Skeletal muscle tissue (tissue), 4 donors: ENCODE data around the gene EPN1. TPM values are rescaled to one million over a fixed set of nuclear protein-coding genes. Genes with fewer than 3 reads are reported as not detected.

Experiments
- H3K27ac ChIP-seq: one replicate; pipeline ENCODE4 v1.7.0; 2013; ENCODE audit warnings: mild to moderate bottlenecking, low read depth, low read length, inconsistent platforms
- H3K27me3 ChIP-seq, 3 donors: one replicate each; pipeline ENCODE4 v1.7.0; 2013; ENCODE audit warnings: low read length in 3 of 3; ENCODE audit not compliant: control insufficient read depth in 3 of 3, insufficient read depth in 3 of 3
- H3K36me3 ChIP-seq, 3 donors: one replicate each; pipeline ENCODE4 v1.7.0; 2013; ENCODE audit warnings: low read length in 3 of 3; ENCODE audit not compliant: control insufficient read depth in 3 of 3, insufficient read depth in 3 of 3
- H3K4me1 ChIP-seq, 3 donors: one replicate each; pipeline ENCODE4 v1.7.0; 2013; ENCODE audit warnings: low read length in 3 of 3, mild to moderate bottlenecking in 3 of 3; ENCODE audit not compliant: control insufficient read depth in 3 of 3, insufficient read depth in 3 of 3
- H3K4me3 ChIP-seq, 3 donors: one replicate each; pipeline ENCODE4 v1.7.0; 2013; ENCODE audit warnings: low read length in 3 of 3
- H3K9ac ChIP-seq, 3 donors: one replicate each; pipeline ENCODE4 v1.7.0; 2013; ENCODE audit warnings: low read length in 3 of 3, mild to moderate bottlenecking in 3 of 3, moderate library complexity in 2 of 3, low read depth in 1 of 3
- H3K9me3 ChIP-seq, 3 donors: one replicate each; pipeline ENCODE4 v1.7.0; 2013; ENCODE audit warnings: low read length in 3 of 3; ENCODE audit not compliant: control insufficient read depth in 3 of 3
- total RNA-seq: library from RNA; depleted of rRNA; stranded (reverse); fragments of >200 nt; gene quantifications from one replicate; pipeline ENCODE4 v1.2.3, GENCODE V29; 2014
- donor health status: Osteomylitis.

The EPN1 gene
- total RNA-seq, 1 donor from 2014 or later = 5.7 TPM

DNA sequence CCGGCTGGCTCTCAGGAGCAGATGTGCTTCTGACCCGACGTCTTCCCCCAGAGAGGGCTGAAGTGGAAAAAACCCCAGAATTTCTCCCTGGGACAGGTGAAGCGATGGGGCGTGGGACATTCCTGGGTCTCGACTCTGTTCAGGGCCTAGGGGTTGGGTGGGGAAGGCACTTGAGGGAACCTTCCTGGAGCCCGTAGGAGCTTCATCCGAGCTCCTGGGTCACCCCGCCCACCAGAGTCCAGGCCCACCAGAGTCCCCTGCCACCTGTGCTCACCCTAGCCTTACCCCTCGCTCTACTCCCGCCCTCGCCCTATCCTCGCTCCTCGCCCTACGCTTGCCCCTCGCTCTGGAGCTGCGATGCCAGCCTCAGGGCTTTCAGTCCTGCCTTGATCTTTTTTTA, 23.2 kb downstream of the EPN1 start:
- Histone ChIP-seq H3K4me1 (no peaks in the 10 kb centered on the region), H3K9ac (no peak overlapping the region), H3K27ac (no peak overlapping the region), H3K36me3 (peaks cover 30 to 41% (median 38%) of the 10 kb centered on the region in 3 donors), H3K27me3 (no peaks in the 10 kb centered on the region), H3K9me3 (no peaks in the 10 kb centered on the region), H3K4me3 (no peak overlapping the region)

DNA sequence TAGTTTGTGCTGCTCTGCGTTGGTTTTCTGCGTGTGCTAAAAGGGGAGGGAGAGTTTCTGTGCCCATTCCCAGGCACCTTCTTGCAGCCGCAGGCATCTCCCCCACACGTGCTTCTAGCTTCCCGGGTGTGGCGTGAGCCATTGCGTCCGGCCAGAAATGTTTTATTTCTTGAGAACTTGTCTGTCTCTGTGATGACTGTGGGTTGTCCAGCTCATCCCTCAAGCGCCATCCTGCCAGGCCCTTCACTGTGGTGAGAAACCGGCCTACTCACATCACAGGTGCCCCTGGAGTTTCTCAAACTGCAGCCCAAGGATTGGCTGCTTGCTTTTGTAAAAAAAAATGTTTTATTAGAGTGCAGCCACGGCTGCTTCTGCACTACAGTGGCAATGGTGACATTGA, 24.2 kb downstream of the EPN1 start:
- Histone ChIP-seq H3K9me3 (no peaks in the 10 kb centered on the region), H3K36me3 (peaks cover 24 to 32% (median 30%) of the 10 kb centered on the region in 3 donors), H3K9ac (no peak overlapping the region), H3K27ac (no peak overlapping the region), H3K27me3 (no peaks in the 10 kb centered on the region), H3K4me1 (peaks cover 0 to 3% (median 0%) of the 10 kb centered on the region in 3 donors), H3K4me3 (no peak overlapping the region)

- Histone ChIP-seq H3K9me3 (no peaks in the 10 kb centered on the region), H3K36me3 (peaks cover 19 to 27% (median 21%) of the 10 kb centered on the region in 3 donors), H3K27ac (no peak overlapping the region), H3K4me1 (peaks cover 0 to 3% (median 0%) of the 10 kb centered on the region in 3 donors), H3K27me3 (no peaks in the 10 kb centered on the region), H3K4me3 (no peak overlapping the region), H3K9ac (no peak overlapping the region)
These were observed 25.8 kb downstream of the EPN1 start for GRCh38 chr19:55700813-55701212.

DNA sequence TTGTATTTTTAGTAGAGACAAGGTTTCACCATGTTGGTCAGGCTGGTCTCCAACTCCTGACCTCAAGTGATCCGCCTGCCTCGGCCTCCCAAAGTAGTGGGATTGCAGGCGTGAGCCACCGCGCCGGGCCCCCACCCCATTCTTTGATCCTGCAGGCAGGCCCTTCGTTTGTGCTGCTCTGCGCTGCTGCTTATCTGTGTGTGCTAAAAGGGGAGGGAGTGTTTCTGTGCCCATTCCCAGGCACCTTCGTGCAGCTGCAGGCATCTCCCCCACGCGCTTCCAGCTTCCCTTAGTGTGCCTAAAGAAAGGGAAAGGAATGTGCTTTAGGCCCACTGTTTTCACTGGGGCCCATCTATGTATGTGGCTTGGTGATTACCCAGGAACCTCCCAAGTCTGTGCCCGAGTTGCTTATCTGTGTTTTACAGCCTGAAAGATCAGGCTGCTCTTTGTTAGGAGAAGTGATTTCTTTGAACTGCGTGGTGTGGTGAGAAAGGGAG, 27.2 kb downstream of the EPN1 start:
- Histone ChIP-seq H3K36me3 (peaks cover 9 to 14% (median 10%) of the 10 kb centered on the region in 3 donors), H3K4me3 (no peak overlapping the region), H3K27me3 (no peaks in the 10 kb centered on the region), H3K9me3 (no peaks in the 10 kb centered on the region), H3K9ac (no peak overlapping the region), H3K4me1 (peaks cover 0 to 3% (median 0%) of the 10 kb centered on the region in 3 donors), H3K27ac (no peak overlapping the region)

- Histone ChIP-seq H3K27me3 (peaks cover 0 to 3% (median 0%) of the 10 kb centered on the region in 3 donors), H3K4me1 (peaks cover 0 to 3% (median 0%) of the 10 kb centered on the region in 3 donors), H3K4me3 (no peak overlapping the region), H3K36me3 (peaks cover 5 to 14% (median 7%) of the 10 kb centered on the region in 3 donors), H3K9me3 (no peaks in the 10 kb centered on the region), H3K9ac (no peak overlapping the region), H3K27ac (no peak overlapping the region)
These were observed 28.8 kb downstream of the EPN1 start for GRCh38 chr19:55703790-55704215.

GRCh38 chr19:55704494-55705245, 29.6 kb downstream of the EPN1 start:
- Histone ChIP-seq H3K36me3 (peaks cover 4 to 7% (median 5%) of the 10 kb centered on the region in 3 donors), H3K9ac (no peak overlapping the region), H3K9me3 (no peaks in the 10 kb centered on the region), H3K4me1 (peaks cover 0 to 3% (median 0%) of the 10 kb centered on the region in 3 donors), H3K27me3 (peaks cover 0 to 3% (median 0%) of the 10 kb centered on the region in 3 donors), H3K27ac (no peak overlapping the region), H3K4me3 (no peak overlapping the region)

GRCh38 chr19:55705972-55706371, 30.9 kb downstream of the EPN1 start:
- H3K27ac ChIP-seq = no peak overlapping the region
- H3K9me3 ChIP-seq = no peaks in the 10 kb centered on the region
- peaks cover 0 to 4% (median under 1%) of the 10 kb centered on the region in 3 donors for H3K36me3 ChIP-seq
- peaks cover 0 to 3% (median 0%) of the 10 kb centered on the region in 3 donors for H3K27me3 ChIP-seq
- H3K4me1 ChIP-seq = peaks cover 0 to 3% (median 0%) of the 10 kb centered on the region in 3 donors
- H3K4me3 ChIP-seq = no peak overlapping the region
- H3K9ac ChIP-seq = no peak overlapping the region

- Histone ChIP-seq H3K36me3 (no peaks in the 10 kb centered on the region), H3K27me3 (peaks cover 7 to 24% (median 23%) of the 10 kb centered on the region in 3 donors), H3K4me1 (no peaks in the 10 kb centered on the region)
These were observed 36.7 kb downstream of the EPN1 start for GRCh38 chr19:55711719-55712118.

DNA sequence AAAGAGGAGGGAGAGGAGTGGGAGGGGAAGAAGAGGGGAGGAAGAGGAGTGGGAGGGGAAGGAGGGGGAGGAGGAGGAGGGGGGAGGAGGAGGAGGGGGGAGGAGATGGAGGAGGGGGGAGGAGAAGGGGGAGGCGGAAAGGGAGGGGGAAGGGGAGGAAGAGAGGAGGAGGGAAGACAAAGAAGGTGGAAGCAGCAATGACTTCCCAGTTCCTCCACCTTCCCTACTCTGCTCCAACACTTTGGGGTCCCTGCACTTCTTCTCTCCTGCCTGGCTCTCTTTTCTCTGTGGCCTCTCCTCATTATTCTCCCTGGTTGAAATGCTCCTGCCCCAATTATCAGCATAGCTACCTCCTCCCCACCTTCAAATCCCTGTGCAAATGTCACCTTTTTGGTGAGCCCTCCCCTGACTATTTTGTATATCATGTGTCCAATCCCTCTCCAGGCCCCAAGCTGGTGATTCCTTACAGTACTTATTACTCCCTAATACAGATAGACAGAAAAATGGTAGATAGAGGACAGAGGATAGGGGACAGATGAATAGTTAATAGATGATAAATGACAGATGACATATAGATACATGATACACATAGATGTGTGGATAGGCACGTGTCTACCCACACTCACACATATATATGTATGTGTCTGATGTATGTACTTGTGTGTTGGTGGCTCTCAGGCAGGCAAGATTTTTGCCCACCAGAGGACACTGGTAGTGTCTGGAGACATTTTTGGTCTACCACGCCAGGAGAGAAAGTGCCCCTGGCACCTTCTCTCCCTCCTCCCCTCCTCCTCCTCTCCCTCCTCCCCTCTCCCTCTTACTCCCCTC, 38.0 kb downstream of the EPN1 start:
- H3K4me3 ChIP-seq = no peak overlapping the region
- no peaks in the 10 kb centered on the region for H3K36me3 ChIP-seq
- H3K9ac ChIP-seq = no peak overlapping the region
- H3K27ac ChIP-seq = no peak overlapping the region
- H3K9me3 ChIP-seq = no peaks in the 10 kb centered on the region
- H3K27me3 ChIP-seq = peaks cover 8 to 25% (median 25%) of the 10 kb centered on the region in 3 donors
- no peaks in the 10 kb centered on the region for H3K4me1 ChIP-seq

More at GRCh38 chr19:55711719-55712118, 36.7 kb downstream of the EPN1 start:
- Histone ChIP-seq H3K9ac (no peak overlapping the region), H3K4me3 (no peak overlapping the region), H3K9me3 (no peaks in the 10 kb centered on the region), H3K27ac (no peak overlapping the region)
